Anterior cingulate cortex (tissue), 58 donors: ENCODE results near the gene ZNF664.

Source experiments
- DNase-seq, 58 donors: peaks; one replicate each; lab custom pipeline; 2025; lab: John Stamatoyannopoulos, UW

The ZNF664 gene

GRCh38 chr12:123941000-123941399, 32.0 kb upstream of the ZNF664 start:
- no peak for DNase-seq

GRCh38 chr12:123941624-123942237, 31.3 kb upstream of the ZNF664 start:
- no peak for DNase-seq

- DNase-seq = peak in 36 of 58 donors; percentile 16 to 79 (median 46)
Measured at GRCh38 chr12:123942238-123942653, 30.8 kb upstream of the ZNF664 start.

- no peak for DNase-seq
Measured at GRCh38 chr12:123942911-123943648, 29.9 kb upstream of the ZNF664 start.

- no peak for DNase-seq
Measured at GRCh38 chr12:123943816-123944215, 29.2 kb upstream of the ZNF664 start.

GRCh38 chr12:123944696-123945095, 28.3 kb upstream of the ZNF664 start:
- DNase-seq = no peak

GRCh38 chr12:123945287-123946151, 27.5 kb upstream of the ZNF664 start:
- peak in 9 of 58 donors; percentile 12 to 42 (median 23) for DNase-seq

GRCh38 chr12:123946152-123946515, 26.9 kb upstream of the ZNF664 start:
- DNase-seq = peak in 1 of 58 donors; percentile 29

- peak in 1 of 58 donors; percentile 30 for DNase-seq
Measured at GRCh38 chr12:123946516-123947505, 26.2 kb upstream of the ZNF664 start.

- peak in 2 of 58 donors; percentile 19 to 29 for DNase-seq
Measured at GRCh38 chr12:123947531-123947930, 25.5 kb upstream of the ZNF664 start.

GRCh38 chr12:123948401-123948795, 24.6 kb upstream of the ZNF664 start:
- DNase-seq = peak in 10 of 58 donors; percentile 18 to 44 (median 28)

- peak in 6 of 58 donors; percentile 17 to 49 (median 36) for DNase-seq
Measured at GRCh38 chr12:123948796-123949769, 23.9 kb upstream of the ZNF664 start.

GRCh38 chr12:123949770-123950165, 23.2 kb upstream of the ZNF664 start:
- no peak for DNase-seq

- DNase-seq = no peak
Measured at GRCh38 chr12:123950476-123951349, 22.3 kb upstream of the ZNF664 start.

GRCh38 chr12:123951467-123951866, 21.5 kb upstream of the ZNF664 start:
- no peak for DNase-seq

GRCh38 chr12:123952037-123952436, 21.0 kb upstream of the ZNF664 start:
- no peak for DNase-seq

- DNase-seq = no peak
Measured at GRCh38 chr12:123954647-123955350, 18.2 kb upstream of the ZNF664 start.
